Heart left ventricle (tissue), 13 donors: ENCODE data around the gene AKAP13.

Experiments used
- POLR2A ChIP-seq, 2 donors: fragments of 450-650 bp; IDR thresholded peaks; one replicate each; pipeline ENCODE4 v1.6.1; 2017; ENCODE audit warnings: antibody characterized with exemption in 2 of 2, mild to moderate bottlenecking in 2 of 2, moderate library complexity in 2 of 2
- TF ChIP-seq, protein P1 (sequence below), 12 donors: fragments of 200-600 bp; sonication (generic) in 4 of 12; IDR thresholded peaks; one replicate each; pipeline versions ENCODE4 v1.5.0 to v1.8.0; 2018 to 2022; ENCODE audit warnings: antibody characterized with exemption in 12 of 12, mild to moderate bottlenecking in 5 of 12
- donor health status: ischemic (EF 13 %, LVEDD 7.1; RV severe dilation, severe dysfunction).
- donor health status: DM: no; HTN: yes; CAD: no.
- donor health status: DM: no; HTN: no; CAD: no.
- donor health status: ischemic (EF 25% LVEDD 6.9; RV normal size, moderate dysfunction).
- donor health status: ischemic (EF 25% LVEDD 5.7; RV mildly dilated, moderate dysfunction).
- donor health status: ischemic (EF 35%, LVEDD 5.7; RV mildly dilated, moderate dysfunction).
- donor health status: nonischemic (EF 11% LVEDD 7.7; RV severe dilation, severe dysfunction).
- donor health status: DM: yes; HTN: yes; CAD: no.
- donor health status: PGD.
- donor health status: ischemic (EF 29% LVEDD 5.4; RV normal size, mild dysfunction).
- donor health status: nonischemic (EF 23%, LVEDD 6.1; RV moderate dilation, normal function).

DNA sequence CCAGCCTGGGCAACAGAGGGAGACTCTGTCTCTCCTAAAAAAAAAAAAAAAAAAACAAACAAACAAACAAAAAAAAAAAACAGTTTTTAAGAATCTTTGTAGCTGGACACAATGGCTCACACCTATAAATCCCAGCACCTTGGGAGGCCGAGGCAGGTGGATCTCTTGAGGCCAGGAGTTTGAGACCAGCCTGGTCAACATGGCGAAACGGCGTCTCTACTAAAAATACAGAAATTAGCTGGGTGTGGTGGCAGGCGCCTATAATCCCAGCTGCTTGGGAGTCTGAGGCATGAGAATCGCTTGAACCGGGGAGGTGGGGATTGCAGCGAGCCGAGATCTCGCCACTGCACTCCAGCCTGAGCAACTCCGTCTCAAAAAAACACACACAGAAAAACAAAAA, 361.3 kb downstream of the AKAP13 start:
- no peak for TF ChIP-seq POLR2A (IDR thresholded peaks at IDR 0.05)
- TF ChIP-seq, protein P1, sequence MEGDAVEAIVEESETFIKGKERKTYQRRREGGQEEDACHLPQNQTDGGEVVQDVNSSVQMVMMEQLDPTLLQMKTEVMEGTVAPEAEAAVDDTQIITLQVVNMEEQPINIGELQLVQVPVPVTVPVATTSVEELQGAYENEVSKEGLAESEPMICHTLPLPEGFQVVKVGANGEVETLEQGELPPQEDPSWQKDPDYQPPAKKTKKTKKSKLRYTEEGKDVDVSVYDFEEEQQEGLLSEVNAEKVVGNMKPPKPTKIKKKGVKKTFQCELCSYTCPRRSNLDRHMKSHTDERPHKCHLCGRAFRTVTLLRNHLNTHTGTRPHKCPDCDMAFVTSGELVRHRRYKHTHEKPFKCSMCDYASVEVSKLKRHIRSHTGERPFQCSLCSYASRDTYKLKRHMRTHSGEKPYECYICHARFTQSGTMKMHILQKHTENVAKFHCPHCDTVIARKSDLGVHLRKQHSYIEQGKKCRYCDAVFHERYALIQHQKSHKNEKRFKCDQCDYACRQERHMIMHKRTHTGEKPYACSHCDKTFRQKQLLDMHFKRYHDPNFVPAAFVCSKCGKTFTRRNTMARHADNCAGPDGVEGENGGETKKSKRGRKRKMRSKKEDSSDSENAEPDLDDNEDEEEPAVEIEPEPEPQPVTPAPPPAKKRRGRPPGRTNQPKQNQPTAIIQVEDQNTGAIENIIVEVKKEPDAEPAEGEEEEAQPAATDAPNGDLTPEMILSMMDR (IDR thresholded peaks at IDR 0.05), result no peak
